ENCODE measurements around the gene CDC45. TPM values are rescaled to one million over a fixed set of nuclear protein-coding genes. Genes with fewer than 3 reads are reported as not detected.

Gene CDC45
- total and polyA plus RNA-seq, 7 donors, result 0.14 to 16.6 (median 6.1) TPM; not detected in 3

DNA sequence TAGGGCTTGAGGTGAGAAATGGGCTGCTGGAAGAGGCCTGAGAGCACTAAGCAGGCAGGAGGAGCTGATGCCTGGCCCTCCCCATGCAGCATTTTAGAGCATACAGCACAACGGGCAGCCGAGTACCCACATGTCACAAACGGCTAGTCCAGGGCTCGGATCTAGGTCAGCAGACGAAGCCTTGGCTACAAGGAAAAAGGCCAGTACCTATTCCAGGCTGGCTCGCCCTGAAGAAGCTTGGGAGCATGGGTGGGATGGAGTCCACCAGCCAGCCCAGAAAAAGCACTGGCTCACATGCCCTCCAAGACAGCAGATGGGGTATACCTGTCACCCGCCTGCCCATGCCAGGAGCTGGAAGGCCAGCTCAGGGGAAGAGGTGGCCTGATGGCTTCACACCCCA, 10.3 kb upstream of the CDC45 start:
- H3K27ac ChIP-seq, result no peak overlapping the region
- no peak overlapping the region for H3K4me3 ChIP-seq
- 95 to 97% methylated on average over 7 of the region's 7 CpGs for WGBS, 2 donors
- peaks cover 60 to 100% (median 76%) of the 10 kb centered on the region in 4 donors for H3K36me3 ChIP-seq
- no peaks in the 10 kb centered on the region for H3K27me3 ChIP-seq
- no peak for DNase-seq
- H3K4me1 ChIP-seq, result no peaks in the 10 kb centered on the region
- intact Hi-C loops (cut with DNase I), result no loop called here
- H3K9me3 ChIP-seq, result no peaks in the 10 kb centered on the region
- TF ChIP-seq EP300 (IDR thresholded peaks at IDR 0.05) (no peak), CTCF (IDR thresholded peaks at IDR 0.05) (no peak), POLR2AphosphoS5 (IDR thresholded peaks at IDR 0.05) (no peak), POLR2A (IDR thresholded peaks at IDR 0.05) (no peak)

GRCh38 chr22:19470010-19470409, 9.7 kb upstream of the CDC45 start:
- H3K4me3 ChIP-seq, result no peak overlapping the region
- TF ChIP-seq POLR2AphosphoS5 (IDR thresholded peaks at IDR 0.05) (no peak), EP300 (IDR thresholded peaks at IDR 0.05) (no peak), CTCF (IDR thresholded peaks at IDR 0.05) (no peak), POLR2A (IDR thresholded peaks at IDR 0.05) (no peak)
- WGBS, 2 donors, result 98% methylated on average over 2 of the region's 2 CpGs
- no peak for DNase-seq
- no peaks in the 10 kb centered on the region for H3K9me3 ChIP-seq
- H3K27ac ChIP-seq, result no peak overlapping the region
- peaks cover 60 to 100% (median 74%) of the 10 kb centered on the region in 4 donors for H3K36me3 ChIP-seq
- intact Hi-C loops (cut with DNase I), result no loop called here
- H3K4me1 ChIP-seq, result no peaks in the 10 kb centered on the region
- H3K27me3 ChIP-seq, result no peaks in the 10 kb centered on the region

GRCh38 chr22:19471572-19471971, 8.1 kb upstream of the CDC45 start:
- Histone ChIP-seq H3K4me1 (peaks cover 0 to 12% (median 0%) of the 10 kb centered on the region in 4 donors), H3K9me3 (no peaks in the 10 kb centered on the region), H3K36me3 (peaks cover 57 to 93% (median 64%) of the 10 kb centered on the region in 4 donors), H3K4me3 (no peak overlapping the region), H3K27me3 (no peaks in the 10 kb centered on the region), H3K27ac (no peak overlapping the region)
- DNase-seq, result no peak
- intact Hi-C loops (cut with DNase I), result no loop called here
- 94% methylated on average over 11 of the region's 11 CpGs for WGBS, 2 donors
- no peak for TF ChIP-seq POLR2AphosphoS5 (IDR thresholded peaks at IDR 0.05)
- no peak for TF ChIP-seq CTCF (IDR thresholded peaks at IDR 0.05)
- no peak for TF ChIP-seq EP300 (IDR thresholded peaks at IDR 0.05)
- TF ChIP-seq POLR2A (IDR thresholded peaks at IDR 0.05), result no peak

DNA sequence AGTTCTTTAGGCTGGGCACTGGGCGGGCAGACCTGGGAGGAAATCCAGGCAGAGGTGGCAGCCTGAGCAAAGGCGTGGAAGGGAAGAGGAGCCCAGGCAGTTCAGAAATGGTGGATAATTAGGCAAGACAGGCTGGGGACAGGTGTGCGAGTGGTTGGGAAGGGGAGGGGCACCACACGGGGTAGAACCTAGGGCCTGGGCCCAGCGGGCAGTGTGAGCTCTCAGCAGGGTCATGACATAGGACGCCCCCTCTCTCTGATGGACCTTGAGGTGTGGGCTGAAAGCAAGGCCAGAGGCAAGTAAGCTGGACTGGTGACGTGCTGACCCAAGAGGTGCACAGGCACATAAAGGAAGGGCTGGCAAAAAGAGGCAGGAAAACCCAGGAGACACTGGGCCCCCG, 7.5 kb upstream of the CDC45 start:
- WGBS, 2 donors, result 94 to 96% methylated on average over 8 of the region's 8 CpGs
- Histone ChIP-seq H3K36me3 (peaks cover 50 to 87% (median 59%) of the 10 kb centered on the region in 4 donors), H3K27ac (no peak overlapping the region), H3K4me3 (no peak overlapping the region), H3K4me1 (peaks cover 0 to 17% (median 3%) of the 10 kb centered on the region in 4 donors), H3K27me3 (no peaks in the 10 kb centered on the region), H3K9me3 (no peaks in the 10 kb centered on the region)
- TF ChIP-seq POLR2AphosphoS5 (IDR thresholded peaks at IDR 0.05) (no peak), POLR2A (IDR thresholded peaks at IDR 0.05) (no peak), CTCF (IDR thresholded peaks at IDR 0.05) (no peak), EP300 (IDR thresholded peaks at IDR 0.05) (no peak)
- no peak for DNase-seq
- intact Hi-C loops (cut with DNase I), result no loop called here

GRCh38 chr22:19473578-19473977, 6.1 kb upstream of the CDC45 start:
- no peak for TF ChIP-seq CTCF (IDR thresholded peaks at IDR 0.05)
- no peak for TF ChIP-seq EP300 (IDR thresholded peaks at IDR 0.05)
- no peak for TF ChIP-seq POLR2AphosphoS5 (IDR thresholded peaks at IDR 0.05)
- TF ChIP-seq POLR2A (IDR thresholded peaks at IDR 0.05), result no peak
- Histone ChIP-seq H3K4me3 (no peak overlapping the region), H3K9me3 (no peaks in the 10 kb centered on the region), H3K27ac (no peak overlapping the region), H3K36me3 (peaks cover 37 to 73% (median 47%) of the 10 kb centered on the region in 4 donors), H3K4me1 (peaks cover 0 to 29% (median 15%) of the 10 kb centered on the region in 4 donors), H3K27me3 (no peaks in the 10 kb centered on the region)
- intact Hi-C loops (cut with DNase I), result no loop called here
- DNase-seq, result no peak
- 71 to 92% methylated on average over 3 of the region's 3 CpGs for WGBS, 2 donors

All from sigmoid colon (tissue), 7 donors.